GM18526 (cell line): ENCODE data around the gene FMNL3.

ENCODE experiments used
- POLR2A ChIP-seq: IDR thresholded peaks from 3 replicates; pipeline ENCODE4 v1.6.1; 2011; ENCODE audit not compliant: insufficient read length; ENCODE audit errors: extremely low read depth

The FMNL3 gene

GRCh38 chr12:49707128-49707811, at the start of gene FMNL3:
Gene FMNL3 (minus strand): TSS chr12:49707405. CDS start chr12:49707180, 225 bp downstream.
- TF ChIP-seq POLR2A: peak; percentile 55

GRCh38 chr12:49750996-49751393, 43.8 kb upstream of the FMNL3 start:
- TF ChIP-seq POLR2A: no peak

GRCh38 chr12:49750027-49750995, 43.1 kb upstream of the FMNL3 start:
- TF ChIP-seq POLR2A: no peak

- TF ChIP-seq POLR2A: no peak
These were observed 41.6 kb upstream of the FMNL3 start for GRCh38 chr12:49748800-49749199.

GRCh38 chr12:49748306-49748705, 41.1 kb upstream of the FMNL3 start:
- no peak for TF ChIP-seq POLR2A

- TF ChIP-seq POLR2A: no peak
These were observed 37.2 kb upstream of the FMNL3 start for GRCh38 chr12:49744363-49744885.

GRCh38 chr12:49741882-49742620, 34.8 kb upstream of the FMNL3 start:
- no peak for TF ChIP-seq POLR2A

GRCh38 chr12:49740930-49741881, 34.0 kb upstream of the FMNL3 start, which contains the start of gene TMBIM6:
Gene TMBIM6 (plus strand): TSS chr12:49741557. CDS start chr12:49752494, 10,937 bp downstream.
- TF ChIP-seq POLR2A: peak; percentile 98

- TF ChIP-seq POLR2A: no peak
These were observed 26.2 kb upstream of the FMNL3 start for GRCh38 chr12:49733219-49734017.

- TF ChIP-seq POLR2A: no peak
These were observed 23.4 kb upstream of the FMNL3 start for GRCh38 chr12:49730568-49731101.

- no peak for TF ChIP-seq POLR2A
These were observed 22.8 kb upstream of the FMNL3 start for GRCh38 chr12:49730050-49730449.

- TF ChIP-seq POLR2A: no peak
These were observed 21.2 kb upstream of the FMNL3 start for GRCh38 chr12:49728446-49728845.

GRCh38 chr12:49720214-49720613, 13.0 kb upstream of the FMNL3 start:
- TF ChIP-seq POLR2A: no peak
